Gastroesophageal sphincter (tissue), 3 donors: ENCODE results near the gene APCDD1L.

ENCODE experiments used
- EP300 ChIP-seq: sonication (generic); formaldehyde crosslinking; IDR thresholded peaks from one replicate; pipeline ENCODE4 v1.6.1; 2017; ENCODE audit warnings: antibody characterized with exemption, mild to moderate bottlenecking
- POLR2A ChIP-seq, 2 donors: fragments of 450-650 bp; IDR thresholded peaks; one replicate each; pipeline ENCODE4 v1.6.1; 2017; ENCODE audit warnings: antibody characterized with exemption in 2 of 2, mild to moderate bottlenecking in 2 of 2, moderate library complexity in 1 of 2
- POLR2AphosphoS5 ChIP-seq: sonication (generic); formaldehyde crosslinking; IDR thresholded peaks from one replicate; pipeline ENCODE4 v1.6.1; 2017; ENCODE audit warnings: antibody characterized with exemption
- TF ChIP-seq, protein P1 (sequence below), 4 experiments: fragments of 200-600 bp in 2 of 4; fragments of 450-650 bp in 2 of 4; sonication (generic) in 1 of 4; IDR thresholded peaks; one replicate each; pipeline ENCODE4 v1.5.1; 2017 to 2019; ENCODE audit warnings: antibody characterized with exemption in 4 of 4, mild to moderate bottlenecking in 2 of 4, moderate library complexity in 2 of 4

DNA sequence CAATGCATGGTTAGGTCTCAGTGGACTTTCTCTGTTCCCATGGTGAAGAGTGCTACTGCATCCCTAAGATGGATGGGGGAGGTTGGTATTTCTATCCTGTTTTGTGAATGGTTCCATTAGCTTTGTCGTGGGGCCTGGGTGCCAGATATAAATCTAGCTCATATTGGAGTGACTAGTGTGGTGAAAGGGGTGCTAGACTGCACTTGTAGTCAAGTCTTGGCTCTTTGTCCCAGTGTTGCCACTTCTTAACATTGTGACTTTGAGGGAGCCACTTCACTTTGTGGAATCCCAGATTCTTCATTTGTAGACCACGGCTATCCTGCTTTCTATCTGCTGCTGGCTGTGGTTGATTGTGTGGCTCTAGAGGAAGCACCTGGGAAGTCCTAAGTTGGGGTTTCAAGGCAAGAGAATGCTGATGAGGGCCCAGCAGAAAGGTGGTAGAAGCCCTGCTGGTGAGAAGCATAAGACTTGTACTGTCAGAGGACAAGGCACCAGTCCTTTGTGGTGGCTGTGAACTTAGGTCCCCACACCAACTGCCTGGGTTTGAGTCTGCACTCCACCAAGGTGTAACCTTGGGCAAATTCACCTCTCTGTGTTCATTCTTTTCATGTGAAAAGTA, 82.1 kb downstream of the APCDD1L start:
- TF ChIP-seq POLR2AphosphoS5, result no peak
- TF ChIP-seq, protein P1, sequence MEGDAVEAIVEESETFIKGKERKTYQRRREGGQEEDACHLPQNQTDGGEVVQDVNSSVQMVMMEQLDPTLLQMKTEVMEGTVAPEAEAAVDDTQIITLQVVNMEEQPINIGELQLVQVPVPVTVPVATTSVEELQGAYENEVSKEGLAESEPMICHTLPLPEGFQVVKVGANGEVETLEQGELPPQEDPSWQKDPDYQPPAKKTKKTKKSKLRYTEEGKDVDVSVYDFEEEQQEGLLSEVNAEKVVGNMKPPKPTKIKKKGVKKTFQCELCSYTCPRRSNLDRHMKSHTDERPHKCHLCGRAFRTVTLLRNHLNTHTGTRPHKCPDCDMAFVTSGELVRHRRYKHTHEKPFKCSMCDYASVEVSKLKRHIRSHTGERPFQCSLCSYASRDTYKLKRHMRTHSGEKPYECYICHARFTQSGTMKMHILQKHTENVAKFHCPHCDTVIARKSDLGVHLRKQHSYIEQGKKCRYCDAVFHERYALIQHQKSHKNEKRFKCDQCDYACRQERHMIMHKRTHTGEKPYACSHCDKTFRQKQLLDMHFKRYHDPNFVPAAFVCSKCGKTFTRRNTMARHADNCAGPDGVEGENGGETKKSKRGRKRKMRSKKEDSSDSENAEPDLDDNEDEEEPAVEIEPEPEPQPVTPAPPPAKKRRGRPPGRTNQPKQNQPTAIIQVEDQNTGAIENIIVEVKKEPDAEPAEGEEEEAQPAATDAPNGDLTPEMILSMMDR (IDR thresholded peaks at IDR 0.05), result no peak
- no peak for TF ChIP-seq POLR2A (IDR thresholded peaks at IDR 0.05)
- no peak for TF ChIP-seq EP300
